GM20000 (cell line): ENCODE data around the gene ZNF680.

Experiments
- DNase-seq: peaks from one replicate; pipeline ENCODE4 v3.0.0; 2012; ENCODE audit warnings: low spot score
- TF ChIP-seq, protein P1 (sequence below): IDR thresholded peaks from 2 replicates; pipeline ENCODE4 v1.5.1; 2012; ENCODE audit warnings: mild to moderate bottlenecking, control low read depth; ENCODE audit errors: extremely low read depth, missing control alignments

Gene ZNF680

GRCh38 chr7:64562626-64563278 lies at the start of gene ZNF680:
TSS of gene ZNF680 (minus strand) at chr7:64563071. CDS start at chr7:64562954, 117 bp downstream.
- TF ChIP-seq, protein P1, sequence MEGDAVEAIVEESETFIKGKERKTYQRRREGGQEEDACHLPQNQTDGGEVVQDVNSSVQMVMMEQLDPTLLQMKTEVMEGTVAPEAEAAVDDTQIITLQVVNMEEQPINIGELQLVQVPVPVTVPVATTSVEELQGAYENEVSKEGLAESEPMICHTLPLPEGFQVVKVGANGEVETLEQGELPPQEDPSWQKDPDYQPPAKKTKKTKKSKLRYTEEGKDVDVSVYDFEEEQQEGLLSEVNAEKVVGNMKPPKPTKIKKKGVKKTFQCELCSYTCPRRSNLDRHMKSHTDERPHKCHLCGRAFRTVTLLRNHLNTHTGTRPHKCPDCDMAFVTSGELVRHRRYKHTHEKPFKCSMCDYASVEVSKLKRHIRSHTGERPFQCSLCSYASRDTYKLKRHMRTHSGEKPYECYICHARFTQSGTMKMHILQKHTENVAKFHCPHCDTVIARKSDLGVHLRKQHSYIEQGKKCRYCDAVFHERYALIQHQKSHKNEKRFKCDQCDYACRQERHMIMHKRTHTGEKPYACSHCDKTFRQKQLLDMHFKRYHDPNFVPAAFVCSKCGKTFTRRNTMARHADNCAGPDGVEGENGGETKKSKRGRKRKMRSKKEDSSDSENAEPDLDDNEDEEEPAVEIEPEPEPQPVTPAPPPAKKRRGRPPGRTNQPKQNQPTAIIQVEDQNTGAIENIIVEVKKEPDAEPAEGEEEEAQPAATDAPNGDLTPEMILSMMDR, result no peak
- peak; percentile 91 for DNase-seq

DNA sequence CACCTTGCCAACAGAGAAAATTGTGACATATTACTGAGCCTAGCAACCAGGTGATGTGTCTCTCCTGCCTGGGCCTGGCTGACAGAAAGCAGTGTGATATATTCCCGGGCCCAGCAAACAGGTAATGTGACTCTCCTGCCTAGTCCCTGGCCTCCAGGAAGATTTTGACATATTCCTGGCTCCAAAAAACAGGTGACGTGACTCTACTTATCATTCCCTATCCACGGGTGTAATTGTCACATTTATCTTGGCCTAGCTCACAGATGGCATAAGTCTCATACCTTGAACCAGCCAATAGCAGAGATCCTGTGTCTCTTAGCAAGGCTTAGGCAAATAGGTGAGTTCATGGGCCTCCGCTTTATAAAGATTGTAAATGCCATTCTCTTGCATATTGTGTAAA lies 49.6 kb upstream of the ZNF680 start:
- no peak for DNase-seq

DNA sequence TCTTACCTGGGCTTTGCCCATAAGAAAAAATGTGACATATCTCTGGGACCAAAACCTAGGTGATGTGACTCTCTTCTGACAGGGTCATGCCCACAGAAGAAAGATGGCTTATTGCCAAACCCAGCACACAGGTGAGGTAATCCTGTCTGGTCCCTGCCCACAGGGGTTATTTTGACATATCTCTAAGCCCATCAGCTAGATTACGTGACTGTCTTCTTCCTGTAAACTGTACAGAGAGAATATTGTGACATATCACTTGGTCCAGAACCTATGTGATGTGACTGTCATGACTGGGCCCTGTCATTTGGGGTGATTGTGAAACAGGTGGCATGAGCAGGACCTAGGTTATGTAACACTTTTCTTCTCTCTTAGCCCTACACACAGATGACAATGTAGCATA lies 48.8 kb upstream of the ZNF680 start:
- TF ChIP-seq, protein P1, result no peak
- no peak for DNase-seq

More for the DNA sequence above, 49.6 kb upstream of the ZNF680 start:
- TF ChIP-seq, protein P1, result no peak

- TF ChIP-seq, protein P1, result no peak
- no peak for DNase-seq
These were observed 48.1 kb upstream of the ZNF680 start for GRCh38 chr7:64610997-64611396.

GRCh38 chr7:64608116-64608910 lies 45.4 kb upstream of the ZNF680 start:
- no peak for DNase-seq
- TF ChIP-seq, protein P1, result no peak

GRCh38 chr7:64606385-64606784 lies 43.5 kb upstream of the ZNF680 start:
- TF ChIP-seq, protein P1, result no peak
- no peak for DNase-seq

GRCh38 chr7:64603271-64603670 lies 40.4 kb upstream of the ZNF680 start:
- TF ChIP-seq, protein P1, result no peak

More at GRCh38 chr7:64603271-64603670, 40.4 kb upstream of the ZNF680 start:
- DNase-seq, result no peak
